ENCODE results near the gene MYO1D. TPM values are rescaled to one million over a fixed set of nuclear protein-coding genes. Genes with fewer than 3 reads are reported as not detected.
"Not testable (repeated sequence)": the region's sequence is repeated elsewhere in the genome, so short reads cannot be mapped to it uniquely, and the experiment has no call there.

Gene MYO1D
- total RNA-seq, 1 experiment from 2014 or later: 2.3 TPM

GRCh38 chr17:32827227-32827626, 49.7 kb downstream of the MYO1D start:
- Histone ChIP-seq H3K27me3 (peaks cover 11% of the 10 kb centered on the region; the same call in 1 of the 2 replicates), H3K4me3 (no peak overlapping the region), H3K4me1 (no peaks in the 10 kb centered on the region; the same call in 1 of the 2 replicates), H3K36me3 (no peaks in the 10 kb centered on the region), H3K27ac (no peak overlapping the region), H3K9me3 (replicated peaks) (no peaks in the 10 kb centered on the region)
- no peak for DNase-seq

- no peak overlapping the region for H3K4me3 ChIP-seq
- H3K9me3 ChIP-seq (replicated peaks): no peaks in the 10 kb centered on the region
- no peak overlapping the region for H3K27ac ChIP-seq
- no peak for DNase-seq
- H3K36me3 ChIP-seq: no peaks in the 10 kb centered on the region
- H3K27me3 ChIP-seq: peaks cover 11% of the 10 kb centered on the region; the same call in 1 of the 2 replicates
- H3K4me1 ChIP-seq: no peaks in the 10 kb centered on the region; the same call in 1 of the 2 replicates
These were observed 50.8 kb downstream of the MYO1D start for GRCh38 chr17:32826076-32826475.

GRCh38 chr17:32824334-32824733, 52.6 kb downstream of the MYO1D start:
- Histone ChIP-seq H3K9me3 (replicated peaks) (no peaks in the 10 kb centered on the region), H3K4me1 (no peaks in the 10 kb centered on the region; the same call in 1 of the 2 replicates), H3K36me3 (no peaks in the 10 kb centered on the region), H3K27ac (no peak overlapping the region), H3K4me3 (no peak overlapping the region), H3K27me3 (peaks cover 5% of the 10 kb centered on the region; the same call in 1 of the 2 replicates)
- DNase-seq: no peak

GRCh38 chr17:32822996-32823395, 53.9 kb downstream of the MYO1D start:
- no peaks in the 10 kb centered on the region for H3K36me3 ChIP-seq
- no peak overlapping the region for H3K27ac ChIP-seq
- no peak overlapping the region for H3K4me3 ChIP-seq
- H3K9me3 ChIP-seq (replicated peaks): no peaks in the 10 kb centered on the region
- no peaks in the 10 kb centered on the region for H3K27me3 ChIP-seq
- no peaks in the 10 kb centered on the region; the same call in 1 of the 2 replicates for H3K4me1 ChIP-seq
- DNase-seq: no peak

- not testable (repeated sequence) for H3K27me3 ChIP-seq; H3K27ac ChIP-seq; H3K9me3 ChIP-seq (replicated peaks); DNase-seq; H3K4me3 ChIP-seq; H3K4me1 ChIP-seq; H3K36me3 ChIP-seq
These were observed 54.7 kb downstream of the MYO1D start for GRCh38 chr17:32821987-32822934.

GRCh38 chr17:32820440-32820839, 56.5 kb downstream of the MYO1D start:
- Histone ChIP-seq H3K27me3 (peaks cover 16% of the 10 kb centered on the region), H3K4me3 (no peak overlapping the region)

GRCh38 chr17:32819787-32820186, 57.1 kb downstream of the MYO1D start:
- Histone ChIP-seq H3K4me1 (no peaks in the 10 kb centered on the region), H3K4me3 (no peak overlapping the region), H3K36me3 (no peaks in the 10 kb centered on the region), H3K27me3 (peaks cover 16% of the 10 kb centered on the region), H3K9me3 (replicated peaks) (no peaks in the 10 kb centered on the region), H3K27ac (no peak overlapping the region)
- no peak for DNase-seq

More at GRCh38 chr17:32820440-32820839, 56.5 kb downstream of the MYO1D start:
- H3K36me3 ChIP-seq: no peaks in the 10 kb centered on the region
- H3K9me3 ChIP-seq (replicated peaks): no peaks in the 10 kb centered on the region
- DNase-seq: no peak
- H3K27ac ChIP-seq: no peak overlapping the region
- no peaks in the 10 kb centered on the region for H3K4me1 ChIP-seq

GRCh38 chr17:32819035-32819434, 57.9 kb downstream of the MYO1D start:
- no peak overlapping the region for H3K4me3 ChIP-seq
- no peaks in the 10 kb centered on the region for H3K36me3 ChIP-seq
- H3K9me3 ChIP-seq (replicated peaks): no peaks in the 10 kb centered on the region
- H3K4me1 ChIP-seq: no peaks in the 10 kb centered on the region
- H3K27ac ChIP-seq: no peak overlapping the region
- H3K27me3 ChIP-seq: peaks cover 16% of the 10 kb centered on the region
- no peak for DNase-seq

- H3K4me1 ChIP-seq: no peaks in the 10 kb centered on the region
- H3K9me3 ChIP-seq (replicated peaks): no peaks in the 10 kb centered on the region
- no peak for DNase-seq
- H3K27ac ChIP-seq: no peak overlapping the region
- H3K4me3 ChIP-seq: no peak overlapping the region
- peaks cover 16% of the 10 kb centered on the region for H3K27me3 ChIP-seq
- H3K36me3 ChIP-seq: no peaks in the 10 kb centered on the region
These were observed 61.5 kb downstream of the MYO1D start for GRCh38 chr17:32815460-32815859.

- no peaks in the 10 kb centered on the region for H3K9me3 ChIP-seq (replicated peaks)
- no peaks in the 10 kb centered on the region for H3K36me3 ChIP-seq
- no peak overlapping the region for H3K4me3 ChIP-seq
- no peak for DNase-seq
- no peak overlapping the region for H3K27ac ChIP-seq
- H3K27me3 ChIP-seq: peaks cover 16% of the 10 kb centered on the region
- no peaks in the 10 kb centered on the region for H3K4me1 ChIP-seq
These were observed 62.1 kb downstream of the MYO1D start for GRCh38 chr17:32814836-32815235.

- DNase-seq: no peak
- H3K27ac ChIP-seq: no peak overlapping the region
These were observed 63.9 kb downstream of the MYO1D start for GRCh38 chr17:32813021-32813420.

GRCh38 chr17:32810690-32811089, 66.2 kb downstream of the MYO1D start:
- Histone ChIP-seq H3K36me3 (no peaks in the 10 kb centered on the region), H3K27ac (no peak overlapping the region), H3K9me3 (replicated peaks) (no peaks in the 10 kb centered on the region), H3K4me1 (no peaks in the 10 kb centered on the region), H3K27me3 (peaks cover 8% of the 10 kb centered on the region), H3K4me3 (no peak overlapping the region)
- DNase-seq: no peak

More at GRCh38 chr17:32813021-32813420, 63.9 kb downstream of the MYO1D start:
- no peaks in the 10 kb centered on the region for H3K4me1 ChIP-seq
- no peaks in the 10 kb centered on the region for H3K9me3 ChIP-seq (replicated peaks)
- H3K36me3 ChIP-seq: no peaks in the 10 kb centered on the region
- peaks cover 16% of the 10 kb centered on the region for H3K27me3 ChIP-seq
- H3K4me3 ChIP-seq: no peak overlapping the region

- Histone ChIP-seq H3K9me3 (replicated peaks) (no peaks in the 10 kb centered on the region; the same call in 1 of the 2 replicates), H3K4me3 (no peak overlapping the region), H3K27ac (no peak overlapping the region), H3K27me3 (peaks cover 12% of the 10 kb centered on the region), H3K36me3 (no peaks in the 10 kb centered on the region), H3K4me1 (no peaks in the 10 kb centered on the region)
- DNase-seq: no peak
These were observed 69.3 kb downstream of the MYO1D start for GRCh38 chr17:32807577-32807976.

GRCh38 chr17:32806646-32807045, 70.3 kb downstream of the MYO1D start:
- no peaks in the 10 kb centered on the region for H3K36me3 ChIP-seq
- H3K4me3 ChIP-seq: no peak overlapping the region
- H3K9me3 ChIP-seq (replicated peaks): no peaks in the 10 kb centered on the region; the same call in 1 of the 2 replicates
- H3K27me3 ChIP-seq: peaks cover 12% of the 10 kb centered on the region
- no peak for DNase-seq
- no peaks in the 10 kb centered on the region for H3K4me1 ChIP-seq
- no peak overlapping the region for H3K27ac ChIP-seq

All from SJCRH30 (cell line).